Mucosa of descending colon (tissue), 3 donors: Measurements from ENCODE around the gene OVOL1. TPM values are rescaled to one million over a fixed set of nuclear protein-coding genes. Genes with fewer than 3 reads are reported as not detected.
"Not testable (repeated sequence)": the region's sequence is repeated elsewhere in the genome, so short reads cannot be mapped to it uniquely, and the experiment has no call there.

Experiments used
- ATAC-seq: fragments of 200-7000 bp; cut with Tn5 transposase; one replicate; pipeline ENCODE4 v1.9.1; 2020; ENCODE audit warnings: mild to moderate bottlenecking, moderate library complexity
- DNase-seq, 3 donors: peaks; one replicate each; pipeline ENCODE4 v3.0.0-alpha.2; 2020
- H3K36me3 ChIP-seq: fragments of 200-600 bp; one replicate; pipeline ENCODE4 v1.8.0; 2021; ENCODE audit warnings: low read depth, mild to moderate bottlenecking
- H3K4me1 ChIP-seq: fragments of 200-600 bp; one replicate; pipeline ENCODE4 v1.8.0; 2021; ENCODE audit warnings: low read depth, mild to moderate bottlenecking
- H3K4me3 ChIP-seq: fragments of 200-600 bp; one replicate; pipeline ENCODE4 v1.8.0; 2021; ENCODE audit warnings: mild to moderate bottlenecking
- H3K9me3 ChIP-seq: fragments of 200-600 bp; one replicate; pipeline ENCODE4 v1.8.0; 2021; ENCODE audit warnings: mild to moderate bottlenecking
- CTCF ChIP-seq: fragments of 200-600 bp; IDR thresholded peaks from one replicate; pipeline ENCODE4 v1.8.0; 2022; ENCODE audit warnings: antibody characterized with exemption, mild to moderate bottlenecking
- intact Hi-C, 2 donors: fragments of 100-400 bp; cut with DNase I in 1 of 2; cut with micrococcal nuclease in 1 of 2; formaldehyde crosslinking; loops; one replicate each; pipeline versions ENCODE4 v1.11.0 to v1.11.1; 2022; cut with DNase I, micrococcal nuclease
- total RNA-seq, 3 donors: library from RNA; stranded (reverse); fragmentation: NEBNext Ultra II Directional in 2 of 3; extraction: Animal tissue kit (Norgen Biotek cat#: 25700) in 2 of 3; gene quantifications; one replicate each; pipeline versions ENCODE4 v1.2.1 to v1.2.4, GENCODE V29; 2021 to 2023
- donor health status: DM: no; HTN: no; CAD: no; lungs with moderate emphysema.
- donor health status: DM: no; HTN: no; CAD: no.
- donor health status: DM: no; HTN: yes; CAD: no.

OVOL1 gene
- total RNA-seq, 3 donors from 2014 or later: 16.5 to 48.6 (median 34.3) TPM

- Histone ChIP-seq H3K4me1 (peaks cover 12% of the 10 kb centered on the region), H3K36me3 (no peaks in the 10 kb centered on the region), H3K9me3 (no peaks in the 10 kb centered on the region), H3K4me3 (no peak overlapping the region)
- DNase-seq (no peak), ATAC-seq (no peak)
- intact Hi-C loops: no loop called here
- TF ChIP-seq CTCF: no peak
Measured at GRCh38 chr11:65767406-65767805, 19.5 kb upstream of the OVOL1 start.

- H3K9me3 ChIP-seq, H3K36me3 ChIP-seq, ATAC-seq, H3K4me3 ChIP-seq, DNase-seq, intact Hi-C loops: not testable (repeated sequence)
- peaks cover 12% of the 10 kb centered on the region for H3K4me1 ChIP-seq
Measured at GRCh38 chr11:65767806-65768205, 19.1 kb upstream of the OVOL1 start.

GRCh38 chr11:65770951-65771567 is 15.8 kb upstream of the OVOL1 start:
- Histone ChIP-seq H3K36me3 (no peaks in the 10 kb centered on the region), H3K9me3 (no peaks in the 10 kb centered on the region), H3K4me1 (no peaks in the 10 kb centered on the region), H3K4me3 (no peak overlapping the region)
- ATAC-seq (no peak), DNase-seq (no peak)
- no peak for TF ChIP-seq CTCF
- intact Hi-C loops: no loop called here

GRCh38 chr11:65771589-65772112 is 15.2 kb upstream of the OVOL1 start:
- Histone ChIP-seq H3K9me3 (no peaks in the 10 kb centered on the region), H3K4me1 (no peaks in the 10 kb centered on the region), H3K36me3 (no peaks in the 10 kb centered on the region), H3K4me3 (no peak overlapping the region)
- intact Hi-C loops: no loop called here
- no peak for TF ChIP-seq CTCF
- DNase-seq (no peak), ATAC-seq (peak; percentile 55)

GRCh38 chr11:65773784-65774411 is 13.0 kb upstream of the OVOL1 start:
- intact Hi-C loops: no loop called here
- Histone ChIP-seq H3K4me3 (no peak overlapping the region), H3K36me3 (peaks cover 2% of the 10 kb centered on the region), H3K4me1 (peaks cover 2% of the 10 kb centered on the region), H3K9me3 (no peaks in the 10 kb centered on the region)
- ATAC-seq (no peak), DNase-seq (no peak)
- TF ChIP-seq CTCF: no peak

GRCh38 chr11:65774525-65775306 is 12.1 kb upstream of the OVOL1 start:
- peaks cover 10% of the 10 kb centered on the region for H3K4me1 ChIP-seq
- peaks cover 2% of the 10 kb centered on the region for H3K36me3 ChIP-seq
- ATAC-seq (no peak), DNase-seq (no peak)
- no peak for TF ChIP-seq CTCF
- H3K9me3 ChIP-seq: no peaks in the 10 kb centered on the region
- H3K4me3 ChIP-seq: no peak overlapping the region
- intact Hi-C loops: no loop called here
